Activated CD8-positive, alpha-beta memory T cell treated with anti-CD3 and anti-CD28 coated beads, Interleukin-2, amount 50 U/mL, for 48 hours (primary cell): ENCODE measurements around the gene FOXP4.

ENCODE experiments used
- DNase-seq: peaks from one replicate; pipeline ENCODE4 v3.0.0-alpha.2; 2020

Gene FOXP4

DNA sequence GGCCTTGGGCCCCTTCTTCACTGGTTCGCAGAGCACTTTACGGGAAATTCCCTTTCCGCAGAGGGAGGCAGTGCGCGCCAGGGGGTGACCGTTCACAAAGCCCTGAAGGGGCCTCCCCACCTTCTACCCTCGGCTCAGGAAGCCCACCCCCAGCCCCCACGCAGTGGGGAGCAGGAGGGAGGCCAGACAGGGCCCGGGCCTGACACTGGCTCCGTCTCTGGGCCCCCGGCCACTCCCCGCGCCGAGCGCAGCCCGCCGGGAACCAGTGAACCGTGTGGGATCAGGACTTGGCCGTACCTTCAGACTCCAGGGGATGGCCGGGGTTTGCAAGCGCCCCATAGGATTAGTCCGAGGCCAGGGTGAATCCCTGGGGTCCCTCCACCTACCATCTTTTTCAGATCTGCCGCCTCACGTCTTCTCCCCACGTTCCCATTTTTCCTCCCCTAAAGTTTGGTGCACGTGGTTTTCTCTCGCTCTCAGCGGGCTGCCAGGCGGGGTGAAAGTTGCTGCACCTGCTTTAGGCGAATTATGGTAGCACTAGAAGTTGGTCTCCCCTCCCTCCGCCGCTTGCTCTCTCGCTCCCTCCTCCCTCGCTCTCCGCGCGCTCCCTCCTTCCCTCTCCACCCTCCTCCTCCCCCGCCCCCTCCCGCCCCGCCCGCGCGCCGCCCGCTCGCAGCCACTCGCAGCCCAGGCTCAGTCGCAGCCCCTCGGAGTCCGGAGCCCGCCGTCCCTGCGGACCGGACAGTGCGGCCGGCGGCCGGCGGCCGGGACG is at the start of gene FOXP4:
Gene FOXP4 (plus strand): TSS at position 679 of the 772 bp plus-strand sequence. CDS start 19,380 bp downstream, outside the sequence.
- peak; percentile 85 for DNase-seq

DNA sequence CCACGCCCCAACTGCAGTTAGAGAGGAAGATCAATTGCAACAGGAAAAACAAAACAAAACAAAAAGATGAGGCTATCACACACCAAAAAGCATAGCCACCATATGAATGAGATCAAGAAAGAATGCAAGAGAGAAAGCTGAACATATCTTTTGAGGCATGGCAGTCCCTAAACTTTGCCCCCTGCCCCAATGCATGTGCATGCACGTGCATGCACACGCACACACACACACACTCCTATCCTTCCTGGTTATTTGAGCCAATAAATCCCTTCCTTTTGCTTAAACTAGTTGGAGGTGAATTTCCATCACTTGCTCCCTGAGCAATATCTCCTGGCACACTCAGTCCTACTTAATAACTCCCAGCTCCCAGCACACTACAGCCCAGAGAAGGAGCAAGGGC is 48.6 kb upstream of the FOXP4 start:
- DNase-seq: no peak

GRCh38 chr6:41497994-41498393 is 48.2 kb upstream of the FOXP4 start:
- DNase-seq: no peak

DNA sequence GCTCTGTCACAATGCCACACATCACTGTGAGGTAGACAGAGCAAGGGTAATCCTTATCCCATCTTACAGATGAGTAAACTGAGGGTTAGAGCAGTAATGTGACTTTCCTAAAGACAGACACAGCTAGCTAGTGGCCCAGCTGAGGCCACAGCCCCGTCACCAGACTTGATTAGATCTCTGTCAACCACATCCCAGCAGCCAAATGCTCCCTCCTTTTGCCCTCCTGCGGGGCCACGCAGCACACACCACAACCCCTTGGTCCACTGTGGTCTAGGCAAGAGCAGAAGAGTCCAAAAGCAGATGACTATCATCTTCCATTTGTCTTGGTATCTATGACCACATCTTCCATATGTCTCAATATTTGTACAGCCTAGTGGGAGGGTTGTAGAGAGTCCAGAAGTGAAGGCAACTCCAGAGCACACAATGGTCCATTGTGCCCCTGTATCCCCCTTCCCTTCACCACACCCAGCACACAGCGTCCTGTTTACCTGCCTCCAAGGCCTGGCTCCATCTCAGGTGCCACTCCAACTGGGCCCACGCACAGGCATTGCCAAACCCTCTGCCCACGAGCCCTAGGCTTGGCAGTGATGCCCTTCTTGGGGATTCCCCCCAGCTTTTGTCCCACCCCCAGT is 47.1 kb upstream of the FOXP4 start:
- DNase-seq: no peak

- no peak for DNase-seq
Measured at GRCh38 chr6:41500561-41500960, 45.6 kb upstream of the FOXP4 start.

- no peak for DNase-seq
Measured at GRCh38 chr6:41502566-41502916, 43.6 kb upstream of the FOXP4 start.

GRCh38 chr6:41502917-41503671 is 43.1 kb upstream of the FOXP4 start:
- DNase-seq: no peak

- DNase-seq: peak; percentile 62
Measured at GRCh38 chr6:41503827-41504465, 42.2 kb upstream of the FOXP4 start.

DNA sequence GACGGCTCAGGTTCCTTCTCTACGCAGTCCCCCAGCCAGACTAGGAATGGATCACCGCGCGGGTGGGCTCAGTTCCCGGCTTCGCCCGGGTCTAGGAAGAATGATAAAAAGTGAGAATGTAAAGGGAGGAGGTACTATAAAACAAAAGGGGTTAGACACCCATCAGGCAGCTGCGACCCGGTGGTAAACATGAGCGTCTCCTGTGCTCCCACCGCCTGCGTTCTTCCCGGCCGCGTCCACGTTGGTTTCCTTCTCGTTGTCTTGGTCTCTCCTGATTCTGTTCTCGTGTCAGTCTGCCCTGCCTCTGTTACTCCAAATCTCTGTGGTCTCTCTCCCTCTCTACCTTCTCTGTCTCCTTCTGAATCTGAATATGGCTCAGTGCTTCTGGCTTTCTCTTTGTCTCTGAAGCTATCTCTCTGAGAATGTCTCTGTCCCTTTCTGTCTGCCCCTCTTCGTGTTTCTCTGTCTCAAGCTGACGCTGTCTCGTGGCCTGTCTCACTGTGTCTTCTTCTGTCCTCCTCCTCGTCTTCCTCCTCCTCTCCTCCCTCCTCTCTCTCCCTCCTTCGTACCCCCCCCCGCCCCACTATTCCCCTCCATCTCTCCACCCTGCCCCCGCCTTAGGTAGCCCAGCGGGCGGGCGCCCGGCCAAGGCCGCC is 41.6 kb upstream of the FOXP4 start:
- no peak for DNase-seq

GRCh38 chr6:41505122-41506049 is 40.8 kb upstream of the FOXP4 start:
- DNase-seq: peak; percentile 64

DNA sequence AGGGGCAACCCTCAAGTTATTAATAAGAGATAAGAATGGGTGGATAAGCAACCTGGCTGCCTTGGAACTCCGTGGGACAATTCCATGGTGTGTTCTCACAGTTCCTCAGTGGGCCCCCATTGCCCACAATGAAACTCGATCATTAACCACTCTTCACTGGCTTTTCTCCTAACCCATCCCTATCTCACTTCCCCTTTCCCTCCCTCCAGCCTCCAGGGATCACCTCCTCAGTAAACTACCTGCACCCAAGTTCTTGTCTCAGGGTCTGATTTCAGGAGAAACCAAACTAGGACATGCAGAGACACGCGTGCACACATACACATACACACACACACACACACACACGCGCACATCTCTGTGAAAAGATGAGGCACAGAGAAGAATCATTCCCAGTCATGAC is 37.7 kb upstream of the FOXP4 start:
- no peak for DNase-seq

DNA sequence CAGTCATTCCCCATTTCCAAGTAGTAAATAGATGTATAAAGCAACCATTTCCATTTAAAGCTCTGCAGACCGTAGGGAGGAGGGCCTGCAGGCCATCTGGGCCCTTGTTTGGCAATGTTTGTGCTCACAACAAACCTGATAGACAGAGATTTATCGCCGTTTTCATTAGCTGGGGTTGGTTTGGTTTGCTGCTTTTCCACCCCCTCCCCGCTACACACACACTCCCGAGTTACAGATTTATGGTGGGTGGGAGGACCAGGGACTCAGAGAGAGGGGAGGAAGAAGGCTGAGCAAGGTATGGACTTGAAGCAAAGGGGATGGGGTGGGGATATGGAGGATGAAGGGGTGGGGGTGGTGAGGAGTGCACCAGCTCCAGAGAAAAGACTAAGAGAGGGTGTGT is 36.6 kb upstream of the FOXP4 start:
- DNase-seq: no peak

GRCh38 chr6:41511443-41512060 is 34.6 kb upstream of the FOXP4 start:
- DNase-seq: no peak

- DNase-seq: no peak
Measured at GRCh38 chr6:41512146-41512701, 34.0 kb upstream of the FOXP4 start.

GRCh38 chr6:41515995-41516394 is 30.2 kb upstream of the FOXP4 start:
- DNase-seq: no peak

DNA sequence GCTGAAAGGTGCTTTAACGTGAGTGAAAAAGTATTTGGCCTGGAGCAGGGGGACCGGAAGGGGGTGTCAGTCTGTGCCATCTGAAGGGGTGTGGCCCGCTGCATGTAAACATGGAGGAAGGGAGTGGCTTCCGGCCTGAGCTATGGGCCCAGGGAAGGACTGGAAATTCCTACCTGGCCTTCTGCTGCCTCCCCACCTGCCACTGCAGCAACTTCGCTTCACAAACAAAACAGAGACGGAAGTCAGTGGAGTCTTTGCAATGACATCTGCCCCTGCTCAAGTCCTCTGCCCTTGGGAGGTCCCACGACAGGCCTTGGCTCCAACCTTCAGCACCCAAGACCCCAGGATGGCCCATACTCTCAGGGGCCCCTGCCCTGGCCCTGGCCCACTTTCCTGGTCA is 28.1 kb upstream of the FOXP4 start:
- DNase-seq: no peak

- no peak for DNase-seq
Measured at GRCh38 chr6:41519305-41519744, 26.9 kb upstream of the FOXP4 start.

DNA sequence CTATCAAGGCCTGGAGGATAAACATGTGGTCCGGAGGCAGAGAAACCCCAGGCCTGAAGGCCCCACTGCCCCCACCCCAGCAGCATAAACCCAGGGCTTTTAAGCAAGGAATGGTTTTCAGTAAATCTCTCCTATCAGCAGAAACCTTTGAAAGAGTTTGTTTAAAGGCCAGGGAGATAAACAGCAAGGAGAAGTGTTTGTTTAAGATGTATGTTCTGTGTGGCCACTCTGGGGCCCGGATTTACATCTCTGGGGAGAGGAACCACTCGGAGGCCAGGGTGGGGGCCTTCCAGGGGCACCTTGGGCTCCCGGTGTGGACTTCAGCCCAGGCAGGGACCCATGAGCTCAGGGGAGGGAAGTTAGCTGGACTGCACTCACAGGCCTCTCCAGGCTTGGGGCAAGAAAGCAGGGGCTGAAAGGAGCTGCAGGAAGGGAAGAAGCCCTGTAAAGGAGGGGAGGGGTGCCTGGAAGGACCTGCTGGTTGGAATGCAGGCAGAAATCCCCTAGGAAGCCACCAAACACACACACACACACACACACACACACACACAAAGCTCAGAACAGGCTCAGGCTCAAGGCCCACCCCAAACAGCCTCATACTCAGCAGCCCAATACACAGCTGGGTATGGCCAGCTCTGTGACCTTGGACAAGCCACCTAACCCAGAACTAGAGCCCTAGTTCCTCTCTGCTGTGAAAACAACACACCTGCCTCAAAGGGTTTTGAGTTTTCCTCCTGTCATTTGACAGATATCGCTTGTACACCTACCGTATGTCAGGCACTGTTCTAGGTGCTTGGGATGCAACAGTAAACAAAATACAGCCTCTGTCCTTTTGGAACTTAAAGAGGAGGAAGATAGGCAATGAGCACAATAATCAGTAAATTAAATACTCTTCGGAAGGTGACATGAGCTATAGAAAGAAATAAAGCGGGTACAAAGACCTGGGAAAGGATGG is 26.2 kb upstream of the FOXP4 start:
- DNase-seq: no peak

DNA sequence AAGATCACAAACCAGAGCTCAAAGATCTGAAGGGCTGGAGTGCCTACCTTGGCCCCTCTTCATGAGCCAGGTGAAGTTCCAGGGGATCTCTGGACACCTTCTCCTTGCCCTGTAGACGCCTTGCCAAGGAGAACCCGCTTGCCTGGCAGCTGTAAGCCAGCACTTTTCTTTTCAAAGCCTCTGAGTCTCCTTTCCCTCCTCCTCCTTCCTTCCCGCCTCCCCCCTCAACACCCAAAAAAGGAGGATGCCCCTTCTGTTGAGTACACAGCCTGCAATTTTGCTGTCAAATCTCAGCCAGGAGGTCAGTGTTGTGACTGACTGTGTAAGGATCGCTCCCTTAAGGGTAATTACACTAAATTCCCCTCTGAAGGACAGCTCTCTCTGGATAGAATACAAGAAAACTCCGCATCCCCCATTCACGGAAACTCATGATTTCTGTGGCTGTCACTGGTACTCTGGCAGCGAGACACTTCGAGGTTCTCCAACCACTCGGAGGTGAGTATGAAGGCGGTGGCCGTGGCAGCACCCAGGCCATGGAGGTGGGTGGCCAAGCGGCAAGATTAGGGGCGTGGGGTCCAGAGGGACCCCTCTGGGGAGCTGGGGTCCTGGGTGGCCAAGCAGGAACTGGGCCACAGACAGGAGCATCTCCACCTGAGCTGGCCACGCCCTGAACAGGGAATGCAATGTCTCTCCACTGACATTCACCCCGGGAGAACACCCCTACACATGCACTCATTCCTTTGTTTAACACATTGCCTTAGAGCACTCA is 23.2 kb upstream of the FOXP4 start:
- no peak for DNase-seq
